ENCODE results near the gene SPPL2B. TPM values are rescaled to one million over a fixed set of nuclear protein-coding genes. Genes with fewer than 3 reads are reported as not detected.

Gene SPPL2B
- polyA plus RNA-seq, 2 donors, result 27.4 to 59.1 TPM

GRCh38 chr19:2335848-2336247, 7.4 kb downstream of the SPPL2B start:
- H3K4me3 ChIP-seq (ENCODE audit: low read depth in 1 of 2, low read length in 2 of 2), result no peak overlapping the region
- H3K9me3 ChIP-seq (ENCODE audit: control insufficient read depth in 2 of 2, insufficient read depth in 1 of 2, low read depth in 1 of 2, low read length in 1 of 2), result peaks cover 0 to 2% of the 10 kb centered on the region in 2 donors
- H3K4me1 ChIP-seq (ENCODE audit: control insufficient read depth in 2 of 2, insufficient read depth in 2 of 2, low read length in 1 of 2), result peaks cover 0 to 10% of the 10 kb centered on the region in 2 donors
- H3K27ac ChIP-seq (ENCODE audit: low read depth in 2 of 2, low read length in 1 of 2), result no peak overlapping the region
- WGBS, 2 donors, result 62 to 84% methylated on average over 3 of the region's 3 CpGs
- peaks cover 0 to 24% of the 10 kb centered on the region in 2 donors for H3K36me3 ChIP-seq (ENCODE audit: control insufficient read depth in 2 of 2, insufficient read depth in 2 of 2, low read length in 1 of 2)
- no peaks in the 10 kb centered on the region for H3K27me3 ChIP-seq (ENCODE audit: control insufficient read depth in 1 of 2, insufficient read depth in 2 of 2, low read length in 2 of 2)

DNA sequence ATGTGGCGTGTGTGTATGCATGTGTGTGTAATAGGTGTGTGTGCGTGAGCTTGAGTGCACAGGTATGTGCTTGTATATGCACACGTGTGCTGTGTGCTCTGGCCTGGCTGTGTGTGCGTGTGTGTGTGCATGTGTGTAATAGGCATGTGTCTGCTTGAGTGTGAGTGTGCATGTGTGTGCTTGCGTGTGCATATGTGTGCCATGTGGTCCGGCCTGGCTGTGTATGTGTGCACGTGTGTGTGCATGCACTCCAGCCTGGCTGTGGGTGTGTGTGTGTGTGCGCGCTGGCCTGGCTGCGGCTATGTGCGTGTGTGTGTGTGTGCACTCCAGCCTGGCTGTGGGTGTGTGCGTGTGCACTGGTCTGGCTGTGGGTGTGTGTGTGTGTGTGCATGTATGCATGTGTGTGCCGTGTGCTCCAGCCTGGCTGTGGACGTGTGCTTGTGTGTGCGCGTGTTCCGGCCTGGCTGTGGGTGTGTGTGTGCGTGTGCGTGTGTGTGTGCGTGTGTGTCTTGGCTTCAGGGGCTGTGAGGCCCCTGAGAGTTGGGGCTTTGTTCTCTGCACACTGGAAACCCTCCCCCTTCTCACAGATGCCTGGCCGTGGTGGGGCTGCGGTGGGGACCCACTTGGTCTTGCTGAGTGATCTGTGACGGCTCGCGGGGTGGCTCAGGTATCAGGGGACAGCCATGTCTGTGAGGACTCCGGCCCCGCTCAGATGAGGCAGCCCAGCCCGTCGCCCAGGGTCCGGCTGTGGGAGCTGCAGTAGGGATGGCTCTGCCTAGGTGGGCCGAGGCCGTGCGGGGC, 8.2 kb downstream of the SPPL2B start:
- peaks cover 0 to 5% of the 10 kb centered on the region in 2 donors for H3K9me3 ChIP-seq (ENCODE audit: control insufficient read depth in 2 of 2, insufficient read depth in 1 of 2, low read depth in 1 of 2, low read length in 1 of 2)
- H3K4me3 ChIP-seq (ENCODE audit: low read depth in 1 of 2, low read length in 2 of 2), result no peak overlapping the region
- H3K4me1 ChIP-seq (ENCODE audit: control insufficient read depth in 2 of 2, insufficient read depth in 2 of 2, low read length in 1 of 2), result peaks cover 0 to 16% of the 10 kb centered on the region in 2 donors
- peaks cover 0 to 30% of the 10 kb centered on the region in 2 donors for H3K36me3 ChIP-seq (ENCODE audit: control insufficient read depth in 2 of 2, insufficient read depth in 2 of 2, low read length in 1 of 2)
- H3K27me3 ChIP-seq (ENCODE audit: control insufficient read depth in 1 of 2, insufficient read depth in 2 of 2, low read length in 2 of 2), result no peaks in the 10 kb centered on the region
- H3K27ac ChIP-seq (ENCODE audit: low read depth in 2 of 2, low read length in 1 of 2), result no peak overlapping the region
- 90 to 94% methylated on average over 33 of the region's 33 CpGs for WGBS, 2 donors

- H3K27ac ChIP-seq (ENCODE audit: low read depth in 2 of 2, low read length in 1 of 2), result no peak overlapping the region
- WGBS, 2 donors, result 68 to 80% methylated on average over 18 to 19 of the region's 19 CpGs
- no peaks in the 10 kb centered on the region for H3K27me3 ChIP-seq (ENCODE audit: control insufficient read depth in 1 of 2, insufficient read depth in 2 of 2, low read length in 2 of 2)
- peaks cover 0 to 5% of the 10 kb centered on the region in 2 donors for H3K9me3 ChIP-seq (ENCODE audit: control insufficient read depth in 2 of 2, insufficient read depth in 1 of 2, low read depth in 1 of 2, low read length in 1 of 2)
- H3K36me3 ChIP-seq (ENCODE audit: control insufficient read depth in 2 of 2, insufficient read depth in 2 of 2, low read length in 1 of 2), result peaks cover 0 to 30% of the 10 kb centered on the region in 2 donors
- peaks cover 0 to 14% of the 10 kb centered on the region in 2 donors for H3K4me1 ChIP-seq (ENCODE audit: control insufficient read depth in 2 of 2, insufficient read depth in 2 of 2, low read length in 1 of 2)
- no peak overlapping the region for H3K4me3 ChIP-seq (ENCODE audit: low read depth in 1 of 2, low read length in 2 of 2)
These were observed 8.8 kb downstream of the SPPL2B start for GRCh38 chr19:2337329-2337707.

DNA sequence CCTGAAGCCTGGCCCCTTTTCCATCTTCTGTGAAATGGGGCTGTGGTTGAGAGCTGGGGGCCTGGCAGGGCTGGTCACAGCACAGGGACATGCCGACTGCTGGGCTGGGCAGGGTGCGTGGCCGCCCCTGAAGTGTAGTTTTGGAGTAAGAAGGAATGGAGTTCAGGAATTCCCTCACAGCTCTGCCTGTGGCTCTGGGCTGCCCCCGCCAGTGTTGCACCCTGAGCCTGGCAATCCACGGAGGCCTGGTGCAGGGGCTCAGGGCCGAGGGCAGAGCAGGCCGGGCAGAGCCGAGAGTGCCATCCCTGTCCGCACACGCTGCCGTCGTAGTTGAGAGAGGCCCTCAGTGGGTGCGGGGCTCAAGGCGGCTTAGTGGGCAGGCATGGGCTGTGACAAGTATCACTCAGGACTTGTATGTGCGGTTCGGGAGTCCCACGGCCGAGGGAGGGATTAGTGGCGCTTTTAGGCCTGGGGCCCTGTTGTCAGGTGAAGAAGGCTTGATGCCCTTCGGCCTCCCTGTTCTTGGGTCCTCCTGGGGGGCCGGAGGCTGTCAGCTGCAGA, 9.7 kb downstream of the SPPL2B start:
- H3K4me1 ChIP-seq (ENCODE audit: control insufficient read depth in 2 of 2, insufficient read depth in 2 of 2, low read length in 1 of 2), result peaks cover 0 to 10% of the 10 kb centered on the region in 2 donors
- H3K27me3 ChIP-seq (ENCODE audit: control insufficient read depth in 1 of 2, insufficient read depth in 2 of 2, low read length in 2 of 2), result no peaks in the 10 kb centered on the region
- no peak overlapping the region for H3K27ac ChIP-seq (ENCODE audit: low read depth in 2 of 2, low read length in 1 of 2)
- H3K36me3 ChIP-seq (ENCODE audit: control insufficient read depth in 2 of 2, insufficient read depth in 2 of 2, low read length in 1 of 2), result peaks cover 0 to 30% of the 10 kb centered on the region in 2 donors
- H3K4me3 ChIP-seq (ENCODE audit: low read depth in 1 of 2, low read length in 2 of 2), result no peak overlapping the region
- 93 to 95% methylated on average over 21 of the region's 21 CpGs for WGBS, 2 donors
- peaks cover 0 to 5% of the 10 kb centered on the region in 2 donors for H3K9me3 ChIP-seq (ENCODE audit: control insufficient read depth in 2 of 2, insufficient read depth in 1 of 2, low read depth in 1 of 2, low read length in 1 of 2)

- WGBS, 2 donors, result 95 to 96% methylated on average over 51 to 54 of the region's 54 CpGs
- Histone ChIP-seq H3K27ac (ENCODE audit: low read depth in 2 of 2, low read length in 1 of 2) (no peak overlapping the region), H3K9me3 (ENCODE audit: control insufficient read depth in 2 of 2, insufficient read depth in 1 of 2, low read depth in 1 of 2, low read length in 1 of 2) (peaks cover 0 to 5% of the 10 kb centered on the region in 2 donors), H3K36me3 (ENCODE audit: control insufficient read depth in 2 of 2, insufficient read depth in 2 of 2, low read length in 1 of 2) (peaks cover 0 to 30% of the 10 kb centered on the region in 2 donors), H3K4me1 (ENCODE audit: control insufficient read depth in 2 of 2, insufficient read depth in 2 of 2, low read length in 1 of 2) (peaks cover 0 to 9% of the 10 kb centered on the region in 2 donors), H3K27me3 (ENCODE audit: control insufficient read depth in 1 of 2, insufficient read depth in 2 of 2, low read length in 2 of 2) (no peaks in the 10 kb centered on the region), H3K4me3 (ENCODE audit: low read depth in 1 of 2, low read length in 2 of 2) (no peak overlapping the region)
These were observed 10.5 kb downstream of the SPPL2B start for GRCh38 chr19:2338751-2339643.

DNA sequence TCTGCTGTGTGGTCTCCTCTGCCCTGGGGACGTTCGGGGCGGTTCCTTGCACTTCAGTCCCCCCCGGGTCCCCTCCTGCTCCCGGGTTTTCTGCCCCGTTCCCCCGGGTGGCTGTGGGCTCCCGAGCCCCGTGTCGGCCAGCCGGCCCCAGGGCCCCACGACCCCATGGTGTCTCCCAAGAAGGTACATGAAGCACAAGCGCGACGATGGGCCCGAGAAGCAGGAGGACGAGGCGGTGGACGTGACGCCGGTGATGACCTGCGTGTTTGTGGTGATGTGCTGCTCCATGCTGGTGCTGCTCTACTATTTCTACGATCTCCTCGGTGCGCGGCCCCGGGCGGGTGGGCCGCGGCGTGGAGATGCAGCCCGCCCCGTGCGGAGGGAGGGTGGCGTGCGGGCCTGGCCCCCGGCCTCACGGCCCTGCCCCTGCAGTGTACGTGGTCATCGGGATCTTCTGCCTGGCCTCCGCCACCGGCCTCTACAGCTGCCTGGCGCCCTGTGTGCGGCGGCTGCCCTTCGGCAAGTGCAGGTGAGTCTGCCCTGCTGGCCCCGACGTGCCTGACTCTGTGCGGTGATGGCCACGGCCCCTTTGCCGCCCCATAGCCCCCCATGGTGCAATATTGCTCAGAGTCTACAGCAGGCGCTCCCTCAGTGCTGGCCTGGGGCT, 11.3 kb downstream of the SPPL2B start:
- Histone ChIP-seq H3K4me3 (ENCODE audit: low read depth in 1 of 2, low read length in 2 of 2) (no peak overlapping the region), H3K27ac (ENCODE audit: low read depth in 2 of 2, low read length in 1 of 2) (no peak overlapping the region), H3K27me3 (ENCODE audit: control insufficient read depth in 1 of 2, insufficient read depth in 2 of 2, low read length in 2 of 2) (no peaks in the 10 kb centered on the region), H3K9me3 (ENCODE audit: control insufficient read depth in 2 of 2, insufficient read depth in 1 of 2, low read depth in 1 of 2, low read length in 1 of 2) (peaks cover 0 to 5% of the 10 kb centered on the region in 2 donors), H3K4me1 (ENCODE audit: control insufficient read depth in 2 of 2, insufficient read depth in 2 of 2, low read length in 1 of 2) (peaks cover 0 to 9% of the 10 kb centered on the region in 2 donors), H3K36me3 (ENCODE audit: control insufficient read depth in 2 of 2, insufficient read depth in 2 of 2, low read length in 1 of 2) (peaks cover 0 to 31% of the 10 kb centered on the region in 2 donors)
- 94 to 95% methylated on average over 50 to 52 of the region's 52 CpGs for WGBS, 2 donors

DNA sequence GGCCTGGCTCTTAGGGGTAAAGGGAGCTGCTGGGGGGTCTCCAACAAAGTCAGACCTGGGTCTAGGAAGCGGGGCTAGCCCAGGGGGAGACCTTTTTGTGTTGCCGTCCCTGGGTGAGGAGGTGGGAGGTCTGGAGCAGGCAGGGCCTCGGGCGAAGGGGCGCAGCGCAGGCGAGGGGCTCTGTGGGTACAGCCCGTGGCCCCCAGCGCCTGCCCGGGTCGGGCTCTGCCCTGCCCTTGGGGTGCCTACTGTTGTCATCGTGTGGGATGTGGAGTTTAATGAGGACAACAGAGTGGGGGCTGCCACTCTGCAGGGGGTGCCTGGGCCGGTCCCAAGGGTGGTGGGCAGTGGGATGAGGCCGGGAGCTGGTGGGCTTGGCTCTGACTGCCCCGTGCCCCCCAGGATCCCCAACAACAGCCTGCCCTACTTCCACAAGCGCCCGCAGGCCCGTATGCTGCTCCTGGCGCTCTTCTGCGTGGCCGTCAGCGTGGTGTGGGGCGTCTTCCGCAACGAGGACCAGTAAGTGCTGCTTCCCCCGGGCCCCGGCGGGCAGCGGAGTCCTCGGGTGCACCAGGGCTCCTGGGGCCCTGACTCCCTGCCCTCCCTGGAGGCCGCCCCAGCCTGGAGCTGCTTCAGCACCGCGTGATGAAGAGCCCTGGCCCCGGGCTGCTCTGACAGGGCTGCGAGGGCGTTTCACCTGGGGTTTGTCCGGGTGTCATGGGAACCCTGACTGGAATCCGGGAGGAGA, 12.2 kb downstream of the SPPL2B start:
- WGBS, 2 donors, result 81 to 87% methylated on average over 38 of the region's 38 CpGs
- peaks cover 0 to 29% of the 10 kb centered on the region in 2 donors for H3K36me3 ChIP-seq (ENCODE audit: control insufficient read depth in 2 of 2, insufficient read depth in 2 of 2, low read length in 1 of 2)

DNA sequence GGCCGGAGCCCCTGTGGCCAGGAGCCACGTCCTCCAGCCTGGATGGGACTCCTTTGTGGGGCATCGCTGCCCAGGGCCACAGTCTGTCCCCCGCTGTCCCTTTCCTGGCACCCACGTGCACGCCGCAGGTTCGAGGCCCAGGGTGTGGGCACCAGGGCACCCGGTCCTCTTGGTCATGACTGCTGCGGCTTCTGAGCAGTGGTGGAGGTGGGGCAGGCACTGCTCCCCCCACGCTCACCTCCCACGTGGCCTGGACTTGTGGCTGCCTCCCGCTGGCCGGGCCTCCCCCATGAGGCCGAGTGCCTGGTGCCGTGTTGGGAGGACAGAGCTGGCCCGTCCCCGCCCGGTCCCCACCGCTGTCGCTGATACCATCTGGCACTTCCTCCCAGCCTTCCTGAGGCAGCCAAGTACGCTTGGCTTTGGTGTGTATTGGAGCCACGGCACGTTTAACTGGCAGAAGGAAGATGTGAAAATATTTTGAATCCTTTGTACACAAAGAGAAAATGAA, 12.8 kb downstream of the SPPL2B start:
- Histone ChIP-seq H3K4me1 (ENCODE audit: control insufficient read depth in 2 of 2, insufficient read depth in 2 of 2, low read length in 1 of 2) (peaks cover 0 to 7% of the 10 kb centered on the region in 2 donors), H3K36me3 (ENCODE audit: control insufficient read depth in 2 of 2, insufficient read depth in 2 of 2, low read length in 1 of 2) (peaks cover 0 to 29% of the 10 kb centered on the region in 2 donors), H3K27ac (ENCODE audit: low read depth in 2 of 2, low read length in 1 of 2) (no peak overlapping the region), H3K9me3 (ENCODE audit: control insufficient read depth in 2 of 2, insufficient read depth in 1 of 2, low read depth in 1 of 2, low read length in 1 of 2) (peaks cover 0 to 5% of the 10 kb centered on the region in 2 donors), H3K4me3 (ENCODE audit: low read depth in 1 of 2, low read length in 2 of 2) (no peak overlapping the region), H3K27me3 (ENCODE audit: control insufficient read depth in 1 of 2, insufficient read depth in 2 of 2, low read length in 2 of 2) (no peaks in the 10 kb centered on the region)
- WGBS, 2 donors, result 64 to 74% methylated on average over 20 to 24 of the region's 24 CpGs

More for the DNA sequence above, 12.2 kb downstream of the SPPL2B start:
- H3K9me3 ChIP-seq (ENCODE audit: control insufficient read depth in 2 of 2, insufficient read depth in 1 of 2, low read depth in 1 of 2, low read length in 1 of 2), result peaks cover 0 to 5% of the 10 kb centered on the region in 2 donors
- no peaks in the 10 kb centered on the region for H3K27me3 ChIP-seq (ENCODE audit: control insufficient read depth in 1 of 2, insufficient read depth in 2 of 2, low read length in 2 of 2)
- H3K4me3 ChIP-seq (ENCODE audit: low read depth in 1 of 2, low read length in 2 of 2), result no peak overlapping the region
- H3K4me1 ChIP-seq (ENCODE audit: control insufficient read depth in 2 of 2, insufficient read depth in 2 of 2, low read length in 1 of 2), result peaks cover 0 to 9% of the 10 kb centered on the region in 2 donors
- H3K27ac ChIP-seq (ENCODE audit: low read depth in 2 of 2, low read length in 1 of 2), result no peak overlapping the region
